ENCODE data around the gene CES4A.

DNA sequence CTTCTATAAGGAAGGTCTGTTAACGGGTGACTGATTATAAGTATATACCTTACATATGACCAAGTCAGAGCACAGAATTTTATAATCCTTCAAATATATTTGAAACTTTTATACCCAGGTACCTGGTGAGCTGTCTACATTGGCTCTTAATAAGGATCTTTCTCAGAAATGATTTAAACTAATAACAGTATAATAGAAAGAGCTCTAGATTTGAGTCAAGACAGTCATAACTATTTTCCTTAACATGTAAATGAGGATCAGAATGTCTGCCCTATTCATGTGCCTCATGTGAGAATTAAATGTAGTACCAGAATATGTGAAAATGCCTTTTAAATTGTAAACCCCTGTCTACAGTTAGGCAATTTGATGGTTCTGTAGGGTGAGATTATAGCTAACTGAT lies 55.0 kb downstream of the CES4A start:
- TF ChIP-seq CTCF (conservative IDR thresholded peaks at IDR 0.05 in 1 of 2, IDR thresholded peaks at IDR 0.05 in 1 of 2; ENCODE audit: low read depth in 1 of 2, low read length in 2 of 2) (no peak), EZH2 (IDR thresholded peaks at IDR 0.05; ENCODE audit: low read length, missing control alignments) (no peak)

All from fibroblast of lung (primary cell).